Lower leg skin (tissue), 3 donors: Measurements from ENCODE around the gene GBF1.

Source experiments
- CTCF ChIP-seq, 3 donors: fragments of 450-650 bp; IDR thresholded peaks; one replicate each; pipeline ENCODE4 v1.5.1; 2016; ENCODE audit warnings: antibody characterized with exemption in 3 of 3, mild to moderate bottlenecking in 3 of 3, moderate library complexity in 2 of 3
- POLR2A ChIP-seq, 2 donors: fragments of 450-650 bp; IDR thresholded peaks; one replicate each; pipeline ENCODE4 v1.6.1; 2016 to 2017; ENCODE audit warnings: antibody characterized with exemption in 2 of 2, mild to moderate bottlenecking in 1 of 2, moderate library complexity in 1 of 2

- TF ChIP-seq POLR2A (IDR thresholded peaks at IDR 0.05) (no peak), CTCF (IDR thresholded peaks at IDR 0.05) (no peak)
Measured at GRCh38 chr10:102298899-102299298, 53.6 kb downstream of the GBF1 start.
